ENCODE results near the gene NFATC2.

Gene NFATC2

GRCh38 chr20:51422514-51423289 lies 119.8 kb downstream of the NFATC2 start:
- Histone ChIP-seq H3K79me2 (ENCODE audit: low read length) (peaks cover 26% of the 10 kb centered on the region), H3K9me3 (ENCODE audit: insufficient read depth, low read length) (no peaks in the 10 kb centered on the region), H3K4me1 (ENCODE audit: low read length) (peaks cover 54% of the 10 kb centered on the region), H3K36me3 (replicated peaks; ENCODE audit: low read depth, low read length) (peaks cover 57% of the 10 kb centered on the region), H3K27ac (ENCODE audit: low read length) (peak overlapping the region; percentile 78), H3K9ac (ENCODE audit: low read length) (peak overlapping the region; percentile 6), H3K4me2 (ENCODE audit: low read length) (peak overlapping the region; percentile 54), H3K27me3 (ENCODE audit: low read depth, low read length) (no peaks in the 10 kb centered on the region), H3K4me3 (ENCODE audit: low read length) (no peak overlapping the region), H4K20me1 (ENCODE audit: insufficient read depth, low read length) (peaks cover 17% of the 10 kb centered on the region), H2AFZ (ENCODE audit: low read depth, low read length) (no peak overlapping the region)
- TF ChIP-seq CTCF (IDR thresholded peaks at IDR 0.05; ENCODE audit: low read depth, low read length) (no peak), EZH2phosphoT487 (IDR thresholded peaks at IDR 0.05; ENCODE audit: low read depth) (no peak)

GRCh38 chr20:51420805-51421204 lies 121.7 kb downstream of the NFATC2 start:
- peaks cover 55% of the 10 kb centered on the region for H3K4me1 ChIP-seq (ENCODE audit: low read length)
- H3K4me2 ChIP-seq (ENCODE audit: low read length) = no peak overlapping the region
- H3K4me3 ChIP-seq (ENCODE audit: low read length) = no peak overlapping the region
- H3K27ac ChIP-seq (ENCODE audit: low read length) = no peak overlapping the region
- no peaks in the 10 kb centered on the region for H3K9me3 ChIP-seq (ENCODE audit: insufficient read depth, low read length)
- no peak for TF ChIP-seq CTCF (IDR thresholded peaks at IDR 0.05; ENCODE audit: low read depth, low read length)
- TF ChIP-seq EZH2phosphoT487 (IDR thresholded peaks at IDR 0.05; ENCODE audit: low read depth) = no peak
- H3K79me2 ChIP-seq (ENCODE audit: low read length) = peaks cover 21% of the 10 kb centered on the region
- peaks cover 57% of the 10 kb centered on the region for H3K36me3 ChIP-seq (replicated peaks; ENCODE audit: low read depth, low read length)
- H2AFZ ChIP-seq (ENCODE audit: low read depth, low read length) = no peak overlapping the region
- no peak overlapping the region for H3K9ac ChIP-seq (ENCODE audit: low read length)
- no peaks in the 10 kb centered on the region for H3K27me3 ChIP-seq (ENCODE audit: low read depth, low read length)
- H4K20me1 ChIP-seq (ENCODE audit: insufficient read depth, low read length) = peaks cover 12% of the 10 kb centered on the region

GRCh38 chr20:51420111-51420510 lies 122.4 kb downstream of the NFATC2 start:
- H3K4me1 ChIP-seq (ENCODE audit: low read length) = peaks cover 55% of the 10 kb centered on the region
- no peaks in the 10 kb centered on the region for H3K27me3 ChIP-seq (ENCODE audit: low read depth, low read length)
- TF ChIP-seq CTCF (IDR thresholded peaks at IDR 0.05; ENCODE audit: low read depth, low read length) (no peak), EZH2phosphoT487 (IDR thresholded peaks at IDR 0.05; ENCODE audit: low read depth) (no peak)
- H2AFZ ChIP-seq (ENCODE audit: low read depth, low read length) = no peak overlapping the region
- no peak overlapping the region for H3K9ac ChIP-seq (ENCODE audit: low read length)
- H3K79me2 ChIP-seq (ENCODE audit: low read length) = peaks cover 19% of the 10 kb centered on the region
- H4K20me1 ChIP-seq (ENCODE audit: insufficient read depth, low read length) = peaks cover 9% of the 10 kb centered on the region
- H3K36me3 ChIP-seq (replicated peaks; ENCODE audit: low read depth, low read length) = peaks cover 58% of the 10 kb centered on the region
- no peak overlapping the region for H3K27ac ChIP-seq (ENCODE audit: low read length)
- no peak overlapping the region for H3K4me2 ChIP-seq (ENCODE audit: low read length)
- H3K4me3 ChIP-seq (ENCODE audit: low read length) = no peak overlapping the region
- H3K9me3 ChIP-seq (ENCODE audit: insufficient read depth, low read length) = no peaks in the 10 kb centered on the region

GRCh38 chr20:51419646-51420045 lies 122.9 kb downstream of the NFATC2 start:
- no peaks in the 10 kb centered on the region for H3K9me3 ChIP-seq (ENCODE audit: insufficient read depth, low read length)
- peaks cover 58% of the 10 kb centered on the region for H3K36me3 ChIP-seq (replicated peaks; ENCODE audit: low read depth, low read length)
- H3K27me3 ChIP-seq (ENCODE audit: low read depth, low read length) = no peaks in the 10 kb centered on the region
- no peak overlapping the region for H3K27ac ChIP-seq (ENCODE audit: low read length)
- H3K79me2 ChIP-seq (ENCODE audit: low read length) = peaks cover 19% of the 10 kb centered on the region
- H3K4me3 ChIP-seq (ENCODE audit: low read length) = no peak overlapping the region
- peaks cover 55% of the 10 kb centered on the region for H3K4me1 ChIP-seq (ENCODE audit: low read length)
- H3K4me2 ChIP-seq (ENCODE audit: low read length) = no peak overlapping the region
- TF ChIP-seq CTCF (IDR thresholded peaks at IDR 0.05; ENCODE audit: low read depth, low read length) = no peak
- no peak for TF ChIP-seq EZH2phosphoT487 (IDR thresholded peaks at IDR 0.05; ENCODE audit: low read depth)
- H3K9ac ChIP-seq (ENCODE audit: low read length) = no peak overlapping the region
- H2AFZ ChIP-seq (ENCODE audit: low read depth, low read length) = no peak overlapping the region
- H4K20me1 ChIP-seq (ENCODE audit: insufficient read depth, low read length) = peaks cover 9% of the 10 kb centered on the region

Data from OCI-LY3 (cell line).